Measurements from ENCODE around the gene DNAJC27. TPM values are rescaled to one million over a fixed set of nuclear protein-coding genes. Genes with fewer than 3 reads are reported as not detected.
A peak's percentile ranks its signal among the peaks of the same experiment; 100 is the strongest.

Gene DNAJC27
- total RNA-seq, 8 experiments from 2014 or later = 5.2 to 12.5 (median 8.1) TPM

- 10% methylated on average over 2 of the region's 103 CpGs; no CpG with 5 or more reads in 9 of the 10 experiments for WGBS, 10 experiments
- ATAC-seq (replicated peaks in 6 of 8) = peak; percentile 62 to 85 (median 80)
- peak within 1 kb of the TSS; percentile 38 to 77 (median 64) for H3K4me3 ChIP-seq
- peak within 1 kb of the TSS in 1 of 2 donors; percentile 53 for H3K27ac ChIP-seq
- peaks cover 10% of the 10 kb centered on the region in 2 donors for H3K4me1 ChIP-seq (replicated peaks in 1 of 2)
- in situ Hi-C loops (cut with MboI; ENCODE audit: low pct_unique_long_range_greater_than_20kb in 2 of 9, low sequenced_read_pairs in 9 of 9, unreplicated experiment in 9 of 9) = no loop called here
Observed at GRCh38 chr2:24920098-24920808, 51.5 kb downstream of the DNAJC27 start, which contains the start of gene ADCY3. ADCY3 (minus strand) TSS chr2:24920237; CDS start chr2:24918987, 1,250 bp downstream.

- ATAC-seq (replicated peaks in 6 of 8) = peak in 5 of 8 experiments; percentile 40 to 72 (median 49)
- in situ Hi-C loops (cut with MboI; ENCODE audit: low pct_unique_long_range_greater_than_20kb in 2 of 9, low sequenced_read_pairs in 9 of 9, unreplicated experiment in 9 of 9) = no loop called here
- 0 to 20% (median 0%) methylated on average over 3 to 7 of the region's 76 CpGs; no CpG with 5 or more reads in 7 of the 10 experiments for WGBS, 10 experiments
- Histone ChIP-seq H3K4me3 (peak overlapping the region; percentile 38 to 77 (median 64)), H3K27ac (peak overlapping the region in 1 of 2 donors; percentile 53), H3K4me1 (replicated peaks in 1 of 2) (peaks cover 10% of the 10 kb centered on the region in 2 donors)
Observed at GRCh38 chr2:24919506-24920097, 52.2 kb downstream of the DNAJC27 start.

- peak overlapping the region; percentile 38 to 77 (median 64) for H3K4me3 ChIP-seq
- ATAC-seq (replicated peaks in 6 of 8) = peak in 6 of 8 experiments; percentile 0 to 12 (median 4)
- WGBS, 10 experiments = 0 to 40% (median 15%) methylated on average over 1 to 3 of the region's 13 CpGs; no CpG with 5 or more reads in 6 of the 10 experiments
- H3K27ac ChIP-seq = peak overlapping the region in 1 of 2 donors; percentile 53
- peaks cover 10% of the 10 kb centered on the region in 2 donors for H3K4me1 ChIP-seq (replicated peaks in 1 of 2)
- in situ Hi-C loops (cut with MboI; ENCODE audit: low pct_unique_long_range_greater_than_20kb in 2 of 9, low sequenced_read_pairs in 9 of 9, unreplicated experiment in 9 of 9) = no loop called here
Observed at GRCh38 chr2:24919037-24919505, 52.7 kb downstream of the DNAJC27 start.

- Histone ChIP-seq H3K4me3 (peak overlapping the region; percentile 38 to 77 (median 64)), H3K4me1 (replicated peaks in 1 of 2) (peaks cover 10% of the 10 kb centered on the region in 2 donors), H3K27ac (no peak overlapping the region)
- 64 to 100% (median 85%) methylated on average over 2 to 17 of the region's 42 CpGs; no CpG with 5 or more reads in 3 of the 10 experiments for WGBS, 10 experiments
- in situ Hi-C loops (cut with MboI; ENCODE audit: low pct_unique_long_range_greater_than_20kb in 2 of 9, low sequenced_read_pairs in 9 of 9, unreplicated experiment in 9 of 9) = no loop called here
- ATAC-seq (replicated peaks in 6 of 8) = no peak
Observed at GRCh38 chr2:24918326-24919036, 53.3 kb downstream of the DNAJC27 start.

- H3K4me3 ChIP-seq = no peak overlapping the region
Observed at GRCh38 chr2:24917731-24918325, 53.9 kb downstream of the DNAJC27 start.

GRCh38 chr2:24917086-24917485 is 54.7 kb downstream of the DNAJC27 start:
- Histone ChIP-seq H3K4me1 (replicated peaks in 1 of 2) (peaks cover 10% of the 10 kb centered on the region in 2 donors), H3K27ac (no peak overlapping the region), H3K4me3 (no peak overlapping the region)
- in situ Hi-C loops (cut with MboI; ENCODE audit: low pct_unique_long_range_greater_than_20kb in 2 of 9, low sequenced_read_pairs in 9 of 9, unreplicated experiment in 9 of 9) = no loop called here
- no peak for ATAC-seq (replicated peaks in 6 of 8)
- WGBS, 10 experiments = 50 to 100% (median 88%) methylated on average over 1 to 4 of the region's 7 CpGs; no CpG with 5 or more reads in 4 of the 10 experiments

More at GRCh38 chr2:24917731-24918325, 53.9 kb downstream of the DNAJC27 start:
- WGBS, 10 experiments = 60 to 100% (median 81%) methylated on average over 1 to 7 of the region's 12 CpGs; no CpG with 5 or more reads in 4 of the 10 experiments
- ATAC-seq (replicated peaks in 6 of 8) = no peak
- Histone ChIP-seq H3K27ac (no peak overlapping the region), H3K4me1 (replicated peaks in 1 of 2) (peaks cover 10% of the 10 kb centered on the region in 2 donors)
- in situ Hi-C loops (cut with MboI; ENCODE audit: low pct_unique_long_range_greater_than_20kb in 2 of 9, low sequenced_read_pairs in 9 of 9, unreplicated experiment in 9 of 9) = no loop called here

GRCh38 chr2:24915796-24916195 is 56.0 kb downstream of the DNAJC27 start:
- WGBS, 10 experiments = 54 to 100% (median 90%) methylated on average over 1 to 3 of the region's 4 CpGs; no CpG with 5 or more reads in 6 of the 10 experiments
- H3K27ac ChIP-seq = no peak overlapping the region
- in situ Hi-C loops (cut with MboI; ENCODE audit: low pct_unique_long_range_greater_than_20kb in 2 of 9, low sequenced_read_pairs in 9 of 9, unreplicated experiment in 9 of 9) = no loop called here
- no peak overlapping the region for H3K4me3 ChIP-seq
- peaks cover 10% of the 10 kb centered on the region in 2 donors for H3K4me1 ChIP-seq (replicated peaks in 1 of 2)
- no peak for ATAC-seq (replicated peaks in 6 of 8)

GRCh38 chr2:24915175-24915574 is 56.6 kb downstream of the DNAJC27 start:
- in situ Hi-C loops (cut with MboI; ENCODE audit: low pct_unique_long_range_greater_than_20kb in 2 of 9, low sequenced_read_pairs in 9 of 9, unreplicated experiment in 9 of 9) = no loop called here
- H3K4me3 ChIP-seq = no peak overlapping the region
- no peak overlapping the region for H3K27ac ChIP-seq
- ATAC-seq (replicated peaks in 6 of 8) = no peak
- WGBS, 10 experiments = 60 to 100% (median 85%) methylated on average over 1 to 6 of the region's 8 CpGs; no CpG with 5 or more reads in 5 of the 10 experiments
- H3K4me1 ChIP-seq (replicated peaks in 1 of 2) = peaks cover 10% of the 10 kb centered on the region in 2 donors

GRCh38 chr2:24914713-24915112 is 57.0 kb downstream of the DNAJC27 start:
- peaks cover 10% of the 10 kb centered on the region in 2 donors for H3K4me1 ChIP-seq (replicated peaks in 1 of 2)
- in situ Hi-C loops (cut with MboI; ENCODE audit: low pct_unique_long_range_greater_than_20kb in 2 of 9, low sequenced_read_pairs in 9 of 9, unreplicated experiment in 9 of 9) = no loop called here

GRCh38 chr2:24913911-24914310 is 57.8 kb downstream of the DNAJC27 start:
- no peak overlapping the region for H3K27ac ChIP-seq
- H3K4me1 ChIP-seq (replicated peaks in 1 of 2) = peaks cover 5 to 6% of the 10 kb centered on the region in 2 donors
- ATAC-seq (replicated peaks in 6 of 8) = no peak
- no peak overlapping the region for H3K4me3 ChIP-seq
- in situ Hi-C loops (cut with MboI; ENCODE audit: low pct_unique_long_range_greater_than_20kb in 2 of 9, low sequenced_read_pairs in 9 of 9, unreplicated experiment in 9 of 9) = no loop called here
- 100% methylated on average over 3 to 4 of the region's 9 CpGs; no CpG with 5 or more reads in 8 of the 10 experiments for WGBS, 10 experiments

More at GRCh38 chr2:24914713-24915112, 57.0 kb downstream of the DNAJC27 start:
- WGBS, 10 experiments = 85 to 100% (median 100%) methylated on average over 1 to 4 of the region's 5 CpGs; no CpG with 5 or more reads in 6 of the 10 experiments
- H3K4me3 ChIP-seq = no peak overlapping the region
- H3K27ac ChIP-seq = no peak overlapping the region
- no peak for ATAC-seq (replicated peaks in 6 of 8)

GRCh38 chr2:24912986-24913385 is 58.8 kb downstream of the DNAJC27 start:
- no peak overlapping the region for H3K4me3 ChIP-seq
- in situ Hi-C loops (cut with MboI; ENCODE audit: low pct_unique_long_range_greater_than_20kb in 2 of 9, low sequenced_read_pairs in 9 of 9, unreplicated experiment in 9 of 9) = no loop called here
- no peak overlapping the region for H3K27ac ChIP-seq
- peak in 4 of 8 experiments; percentile 5 to 48 (median 20) for ATAC-seq (replicated peaks in 6 of 8)
- no peaks in the 10 kb centered on the region for H3K4me1 ChIP-seq (replicated peaks in 1 of 2)
- whole genome bisulfite sequencing, 10 experiments = 80 to 100% (median 88%) methylated on average over 1 to 8 of the region's 10 CpGs; no CpG with 5 or more reads in 6 of the 10 experiments

- Histone ChIP-seq H3K4me3 (no peak overlapping the region), H3K4me1 (replicated peaks in 1 of 2) (no peaks in the 10 kb centered on the region), H3K27ac (no peak overlapping the region)
- 0 to 100% (median 86%) methylated on average over 1 to 7 of the region's 7 CpGs; no CpG with 5 or more reads in 3 of the 10 experiments for WGBS, 10 experiments
- in situ Hi-C loops (cut with MboI; ENCODE audit: low pct_unique_long_range_greater_than_20kb in 2 of 9, low sequenced_read_pairs in 9 of 9, unreplicated experiment in 9 of 9) = no loop called here
- ATAC-seq (replicated peaks in 6 of 8) = peak in 5 of 8 experiments; percentile 30 to 89 (median 83)
Observed at GRCh38 chr2:24912523-24912922, 59.2 kb downstream of the DNAJC27 start.
